OCI-LY1 (cell line): ENCODE data around the gene MSI1.

Experiments used
- H2AFZ ChIP-seq: fragments of 200-600 bp; sonication (generic), shearing (Covaris generic); 2 replicates; pipeline ENCODE4 v1.6.0; 2014; ENCODE audit warnings: antibody characterized with exemption, mild to moderate bottlenecking, low read length
- H3F3A ChIP-seq: fragments of 200-600 bp; sonication (generic), shearing (Covaris generic); 2 replicates; pipeline ENCODE4 v1.6.0; 2014; ENCODE audit warnings: mild to moderate bottlenecking, antibody characterized with exemption, low read length, moderate library complexity; ENCODE audit not compliant: insufficient read depth
- H3K27ac ChIP-seq: fragments of 200-600 bp; sonication (generic); 2 replicates; pipeline ENCODE4 v1.5.1; 2014; ENCODE audit warnings: low read length, mixed run types, mild to moderate bottlenecking, low read depth; ENCODE audit not compliant: poor library complexity, severe bottlenecking
- H3K27me3 ChIP-seq: fragments of 200-600 bp; sonication (generic); 2 replicates; pipeline ENCODE4 v1.6.0; 2014; ENCODE audit warnings: antibody characterized with exemption, mild to moderate bottlenecking, low read length, moderate library complexity; ENCODE audit not compliant: insufficient read depth
- H3K36me3 ChIP-seq: fragments of 200-600 bp; sonication (generic); 2 replicates; pipeline ENCODE4 v1.6.1; 2014; ENCODE audit warnings: mild to moderate bottlenecking, antibody characterized with exemption, low read length, moderate library complexity, mixed read lengths; ENCODE audit not compliant: insufficient read depth
- H3K4me1 ChIP-seq: fragments of 200-600 bp; sonication (generic); 2 replicates; pipeline ENCODE4 v1.5.1; 2014; ENCODE audit warnings: mild to moderate bottlenecking, low read length, moderate library complexity; ENCODE audit not compliant: insufficient read depth, severe bottlenecking
- H3K4me2 ChIP-seq: fragments of 200-600 bp; sonication (generic), shearing (Covaris generic); 2 replicates; pipeline ENCODE4 v1.6.1; 2014; ENCODE audit warnings: low read length
- H3K4me3 ChIP-seq: fragments of 200-600 bp; sonication (generic); 2 replicates; pipeline ENCODE4 v1.5.1; 2014; ENCODE audit warnings: low read length, low read depth, mild to moderate bottlenecking, mixed read lengths; ENCODE audit not compliant: poor library complexity, severe bottlenecking
- H3K79me2 ChIP-seq: fragments of 200-600 bp; shearing (Covaris generic); 2 replicates; pipeline ENCODE4 v1.6.1; 2016; ENCODE audit warnings: mixed run types, low read length, mixed read lengths; ENCODE audit not compliant: insufficient read depth
- H3K9ac ChIP-seq: fragments of 200-600 bp; sonication (generic), shearing (Covaris generic); 2 replicates; pipeline ENCODE4 v1.6.1; 2014; ENCODE audit warnings: mild to moderate bottlenecking, low read length, mixed read lengths
- H3K9me2 ChIP-seq: fragments of 200-600 bp; sonication (generic), shearing (Covaris generic); 2 replicates; pipeline ENCODE4 v1.6.1; 2014; ENCODE audit warnings: low read depth, mild to moderate bottlenecking, low read length, mixed read lengths
- H3K9me3 ChIP-seq: fragments of 200-600 bp; shearing (Covaris generic); 2 replicates; pipeline ENCODE4 v1.6.1; 2014; ENCODE audit warnings: low read length, mixed read lengths
- H4K20me1 ChIP-seq: fragments of 200-600 bp; sonication (generic), shearing (Covaris generic); 2 replicates; pipeline ENCODE4 v1.6.0; 2016; ENCODE audit warnings: mild to moderate bottlenecking, low read length; ENCODE audit not compliant: insufficient read depth
- EZH2 ChIP-seq: fragments of 200-600 bp; sonication (generic), shearing (Covaris generic); IDR thresholded peaks from 2 replicates; pipeline ENCODE4 v1.8.0; 2017; ENCODE audit warnings: borderline replicate concordance, mixed run types, mild to moderate bottlenecking, antibody characterized with exemption, low read length, moderate library complexity, mixed read lengths
- TF ChIP-seq, protein P1 (sequence below): fragments of 200-600 bp; sonication (generic), shearing (Covaris generic); IDR thresholded peaks from 2 replicates; pipeline ENCODE4 v1.5.1; 2017; ENCODE audit warnings: mild to moderate bottlenecking, antibody characterized with exemption, low read length, moderate library complexity, mixed read lengths

The MSI1 gene

GRCh38 chr12:120388691-120389481 lies 19.9 kb upstream of the MSI1 start:
- Histone ChIP-seq H3K4me2 (no peak overlapping the region), H3K4me3 (no peak overlapping the region), H3K9ac (no peak overlapping the region), H3K79me2 (no peaks in the 10 kb centered on the region), H3K27ac (no peak overlapping the region), H3K4me1 (no peaks in the 10 kb centered on the region), H3F3A (no peaks in the 10 kb centered on the region), H4K20me1 (no peaks in the 10 kb centered on the region), H3K9me3 (no peaks in the 10 kb centered on the region), H3K9me2 (no peaks in the 10 kb centered on the region), H3K27me3 (no peaks in the 10 kb centered on the region; the same call in 1 of the 2 replicates), H2AFZ (no peak overlapping the region), H3K36me3 (no peaks in the 10 kb centered on the region)
- TF ChIP-seq, protein P1, sequence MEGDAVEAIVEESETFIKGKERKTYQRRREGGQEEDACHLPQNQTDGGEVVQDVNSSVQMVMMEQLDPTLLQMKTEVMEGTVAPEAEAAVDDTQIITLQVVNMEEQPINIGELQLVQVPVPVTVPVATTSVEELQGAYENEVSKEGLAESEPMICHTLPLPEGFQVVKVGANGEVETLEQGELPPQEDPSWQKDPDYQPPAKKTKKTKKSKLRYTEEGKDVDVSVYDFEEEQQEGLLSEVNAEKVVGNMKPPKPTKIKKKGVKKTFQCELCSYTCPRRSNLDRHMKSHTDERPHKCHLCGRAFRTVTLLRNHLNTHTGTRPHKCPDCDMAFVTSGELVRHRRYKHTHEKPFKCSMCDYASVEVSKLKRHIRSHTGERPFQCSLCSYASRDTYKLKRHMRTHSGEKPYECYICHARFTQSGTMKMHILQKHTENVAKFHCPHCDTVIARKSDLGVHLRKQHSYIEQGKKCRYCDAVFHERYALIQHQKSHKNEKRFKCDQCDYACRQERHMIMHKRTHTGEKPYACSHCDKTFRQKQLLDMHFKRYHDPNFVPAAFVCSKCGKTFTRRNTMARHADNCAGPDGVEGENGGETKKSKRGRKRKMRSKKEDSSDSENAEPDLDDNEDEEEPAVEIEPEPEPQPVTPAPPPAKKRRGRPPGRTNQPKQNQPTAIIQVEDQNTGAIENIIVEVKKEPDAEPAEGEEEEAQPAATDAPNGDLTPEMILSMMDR = no peak

- TF ChIP-seq, protein P1 = no peak
- no peak for TF ChIP-seq EZH2
- Histone ChIP-seq H3K27me3 (no peaks in the 10 kb centered on the region; the same call in 1 of the 2 replicates), H2AFZ (no peak overlapping the region), H3K27ac (no peak overlapping the region), H3F3A (no peaks in the 10 kb centered on the region), H3K9me3 (no peaks in the 10 kb centered on the region), H3K79me2 (no peaks in the 10 kb centered on the region), H4K20me1 (no peaks in the 10 kb centered on the region), H3K4me1 (no peaks in the 10 kb centered on the region), H3K36me3 (no peaks in the 10 kb centered on the region), H3K4me2 (no peak overlapping the region), H3K9ac (no peak overlapping the region), H3K4me3 (no peak overlapping the region), H3K9me2 (no peaks in the 10 kb centered on the region)
These were observed 12.9 kb upstream of the MSI1 start for GRCh38 chr12:120381752-120382419.

DNA sequence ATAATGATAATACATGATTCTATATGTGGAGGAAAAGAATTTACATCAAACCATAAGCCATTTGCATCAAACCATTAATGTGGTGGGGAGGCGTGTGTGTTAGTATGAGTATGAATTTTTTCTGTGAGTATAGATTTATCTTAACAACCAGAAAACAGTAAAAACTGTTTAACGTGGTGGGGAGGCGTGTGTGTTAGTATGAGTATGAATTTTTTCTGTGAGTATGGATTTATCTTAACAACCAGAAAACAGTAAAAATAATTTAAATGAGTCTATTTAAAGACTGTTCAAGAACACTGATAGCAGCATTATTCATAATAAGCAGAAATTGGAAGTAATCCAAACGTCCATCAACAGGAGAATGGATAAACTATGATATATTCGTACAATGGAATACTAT lies 9.1 kb upstream of the MSI1 start:
- H3K4me2 ChIP-seq = no peak overlapping the region
- H3K9me3 ChIP-seq = no peaks in the 10 kb centered on the region
- no peaks in the 10 kb centered on the region for H3K4me1 ChIP-seq
- no peak overlapping the region for H2AFZ ChIP-seq
- H4K20me1 ChIP-seq = no peaks in the 10 kb centered on the region
- H3K27me3 ChIP-seq = no peaks in the 10 kb centered on the region; the same call in 1 of the 2 replicates
- H3F3A ChIP-seq = no peaks in the 10 kb centered on the region
- TF ChIP-seq, protein P1 = no peak
- no peak for TF ChIP-seq EZH2
- H3K9me2 ChIP-seq = no peaks in the 10 kb centered on the region
- H3K9ac ChIP-seq = no peak overlapping the region
- no peak overlapping the region for H3K4me3 ChIP-seq
- H3K36me3 ChIP-seq = no peaks in the 10 kb centered on the region
- no peaks in the 10 kb centered on the region for H3K79me2 ChIP-seq
- no peak overlapping the region for H3K27ac ChIP-seq
